Coronary artery (tissue), 2 donors: ENCODE results near the gene TGM5.
A peak's percentile ranks its signal among the peaks of the same experiment; 100 is the strongest.

Experiments
- DNase-seq: peaks from one replicate; pipeline ENCODE4 v3.0.0-alpha.2; 2017; ENCODE audit warnings: low spot score
- H3K27ac ChIP-seq, 2 donors: fragments of 200-600 bp; sonication (generic); one replicate each; pipeline ENCODE4 v1.5.1; 2016 to 2019
- H3K4me3 ChIP-seq: fragments of 200-600 bp; sonication (generic); 2 replicates; pipeline ENCODE4 v1.5.1; 2016; ENCODE audit warnings: mild to moderate bottlenecking, moderate library complexity
- TF ChIP-seq, protein P1 (sequence below): fragments of 200-600 bp; sonication (generic); IDR thresholded peaks from one replicate; pipeline ENCODE4 v1.5.1; 2019; ENCODE audit warnings: antibody characterized with exemption

The TGM5 gene

DNA sequence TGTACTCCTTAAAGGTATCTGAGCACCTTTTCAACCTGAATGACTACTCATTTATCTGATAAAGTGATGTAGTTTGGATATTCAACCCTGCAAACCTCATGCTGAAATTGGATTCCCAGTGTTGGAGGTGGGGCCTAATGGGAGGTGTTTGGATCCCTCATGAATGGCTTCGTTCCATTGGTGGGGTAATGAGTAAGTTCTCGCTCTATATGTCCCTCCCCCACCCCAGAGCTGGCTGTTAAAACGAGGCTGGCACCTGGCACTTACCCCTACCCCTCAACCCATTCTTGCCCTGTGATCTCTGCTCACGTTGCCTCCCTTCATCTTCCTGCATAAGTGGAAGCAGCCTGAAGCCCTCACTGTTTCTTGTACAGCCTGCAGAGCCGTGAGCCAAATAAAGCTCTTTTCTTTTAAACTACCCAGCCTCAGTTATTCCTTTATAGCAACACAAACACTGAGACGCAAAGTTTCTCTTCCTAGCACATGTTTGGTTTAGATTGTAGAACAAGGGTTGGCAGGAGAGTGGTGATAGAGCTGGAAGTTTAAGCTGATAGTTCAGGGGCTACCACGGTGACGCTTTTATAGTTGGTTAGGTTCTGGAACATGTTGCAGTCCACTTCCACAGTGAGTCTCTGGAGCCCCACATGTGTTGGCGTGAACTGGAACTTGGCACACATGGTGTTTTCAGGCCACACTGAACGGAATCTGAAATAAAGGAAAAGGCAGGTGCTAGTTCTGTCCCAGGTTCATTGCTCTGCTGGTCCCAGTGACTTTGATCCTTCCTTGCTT, 69.8 kb downstream of the TGM5 start:
- H3K27ac ChIP-seq: no peak overlapping the region
- TF ChIP-seq, protein P1, sequence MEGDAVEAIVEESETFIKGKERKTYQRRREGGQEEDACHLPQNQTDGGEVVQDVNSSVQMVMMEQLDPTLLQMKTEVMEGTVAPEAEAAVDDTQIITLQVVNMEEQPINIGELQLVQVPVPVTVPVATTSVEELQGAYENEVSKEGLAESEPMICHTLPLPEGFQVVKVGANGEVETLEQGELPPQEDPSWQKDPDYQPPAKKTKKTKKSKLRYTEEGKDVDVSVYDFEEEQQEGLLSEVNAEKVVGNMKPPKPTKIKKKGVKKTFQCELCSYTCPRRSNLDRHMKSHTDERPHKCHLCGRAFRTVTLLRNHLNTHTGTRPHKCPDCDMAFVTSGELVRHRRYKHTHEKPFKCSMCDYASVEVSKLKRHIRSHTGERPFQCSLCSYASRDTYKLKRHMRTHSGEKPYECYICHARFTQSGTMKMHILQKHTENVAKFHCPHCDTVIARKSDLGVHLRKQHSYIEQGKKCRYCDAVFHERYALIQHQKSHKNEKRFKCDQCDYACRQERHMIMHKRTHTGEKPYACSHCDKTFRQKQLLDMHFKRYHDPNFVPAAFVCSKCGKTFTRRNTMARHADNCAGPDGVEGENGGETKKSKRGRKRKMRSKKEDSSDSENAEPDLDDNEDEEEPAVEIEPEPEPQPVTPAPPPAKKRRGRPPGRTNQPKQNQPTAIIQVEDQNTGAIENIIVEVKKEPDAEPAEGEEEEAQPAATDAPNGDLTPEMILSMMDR: no peak
- no peak overlapping the region for H3K4me3 ChIP-seq
- DNase-seq: no peak

DNA sequence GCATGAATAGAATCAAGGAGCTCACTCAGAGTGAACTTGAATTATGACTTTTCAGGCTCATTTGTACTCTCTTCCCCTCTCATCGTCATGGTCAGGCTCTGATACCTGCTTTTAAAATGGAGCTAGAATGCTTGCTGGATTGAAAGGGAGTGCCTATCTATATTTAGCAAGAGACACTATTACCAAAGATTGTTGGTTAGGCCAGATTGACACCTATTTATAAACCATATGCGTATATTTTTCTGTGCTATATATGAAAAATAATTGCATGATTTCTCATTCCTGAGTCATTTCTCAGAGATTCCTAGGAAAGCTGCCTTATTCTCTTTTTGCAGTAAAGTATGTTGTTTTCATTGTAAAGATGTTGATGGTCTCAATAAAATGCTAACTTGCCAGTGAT, 71.9 kb downstream of the TGM5 start:
- TF ChIP-seq, protein P1: no peak
- DNase-seq: no peak
- Histone ChIP-seq H3K27ac (no peak overlapping the region), H3K4me3 (no peak overlapping the region)

DNA sequence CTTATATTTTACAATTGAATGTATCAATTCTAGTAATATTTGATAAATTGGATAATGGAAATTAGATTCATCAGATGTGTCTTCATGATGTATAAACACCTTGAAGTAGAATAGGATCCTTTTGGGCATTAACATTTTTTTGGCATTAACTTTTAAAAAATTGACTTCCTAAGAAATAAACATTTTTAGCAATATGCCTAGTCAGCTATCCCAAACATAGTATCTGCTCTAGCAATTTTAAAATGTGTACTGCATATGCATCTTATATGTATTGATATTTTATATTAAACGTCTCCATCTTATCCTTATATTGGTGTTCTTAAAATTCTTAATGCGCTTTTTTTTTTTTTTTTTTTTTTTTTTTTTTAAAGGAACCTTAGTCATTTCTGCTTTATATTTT, 73.0 kb downstream of the TGM5 start:
- no peak for DNase-seq
- H3K27ac ChIP-seq: no peak overlapping the region
- TF ChIP-seq, protein P1: no peak
- H3K4me3 ChIP-seq: no peak overlapping the region

DNA sequence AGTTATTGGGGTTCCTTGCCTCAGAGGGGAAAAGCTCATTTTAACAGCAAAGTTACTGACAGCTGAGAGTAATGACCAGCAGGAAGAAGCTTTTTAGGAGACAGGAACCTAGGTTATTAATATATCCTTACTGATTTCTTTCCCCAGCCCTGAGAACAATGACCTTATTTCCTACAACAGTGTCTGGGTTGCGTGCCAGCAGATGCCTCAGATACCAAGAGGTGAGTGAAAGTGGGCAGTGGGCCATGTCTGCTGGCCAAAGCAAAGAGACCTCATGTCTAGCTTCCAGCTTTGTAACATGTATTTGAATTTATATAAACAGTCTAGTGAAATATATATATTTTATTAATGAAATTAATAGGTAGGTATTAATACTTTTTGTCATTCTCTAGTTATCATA, 76.5 kb downstream of the TGM5 start:
- DNase-seq: no peak
- Histone ChIP-seq H3K4me3 (no peak overlapping the region), H3K27ac (no peak overlapping the region)
- TF ChIP-seq, protein P1: no peak

DNA sequence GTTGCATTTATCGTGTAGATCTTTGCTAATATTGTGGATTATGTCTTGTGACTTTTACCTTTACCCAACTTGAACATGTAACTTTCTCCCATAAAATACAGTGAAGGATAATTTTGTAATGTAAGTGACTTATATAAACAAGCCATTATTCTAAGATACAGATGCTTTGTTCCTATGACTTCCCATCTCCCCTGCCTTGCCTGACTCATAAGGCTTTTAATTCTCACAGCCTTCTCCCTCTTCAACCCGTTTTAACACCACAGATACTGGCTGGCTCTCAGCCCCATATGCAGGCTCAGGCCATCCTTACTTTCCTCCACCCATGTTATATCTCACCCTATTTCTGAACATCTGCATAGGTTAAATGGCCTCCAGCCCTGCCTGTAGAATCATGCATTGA, 77.4 kb downstream of the TGM5 start:
- no peak overlapping the region for H3K4me3 ChIP-seq
- TF ChIP-seq, protein P1: no peak
- no peak for DNase-seq
- H3K27ac ChIP-seq: no peak overlapping the region

DNA sequence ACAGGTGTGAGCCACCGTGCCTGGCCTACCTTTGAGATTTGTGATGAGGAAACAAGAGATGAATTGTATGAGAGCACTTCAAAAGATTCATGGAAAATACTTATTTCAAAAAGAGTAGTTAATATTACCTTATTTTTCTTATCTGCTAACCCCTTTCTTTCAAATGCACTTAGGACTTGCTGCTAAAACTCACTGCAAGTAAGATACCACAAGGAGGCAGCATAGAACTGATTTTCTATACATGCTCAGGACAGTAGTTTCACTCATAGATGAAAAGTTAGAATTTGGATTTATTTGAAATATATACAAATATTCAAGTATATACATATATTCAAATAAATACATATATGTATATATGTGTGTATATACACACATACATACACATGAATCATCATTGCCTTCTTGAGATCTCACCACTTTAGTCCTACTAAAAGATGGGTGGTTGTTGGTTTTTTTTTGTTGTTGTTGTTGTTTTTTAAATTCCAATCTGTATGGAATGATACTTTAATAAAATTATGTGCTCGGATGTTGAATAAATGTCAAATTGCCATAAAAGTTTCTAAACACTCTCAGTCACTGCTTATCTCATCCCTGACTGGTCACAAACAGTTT, 79.1 kb downstream of the TGM5 start:
- DNase-seq: no peak
- Histone ChIP-seq H3K27ac (no peak overlapping the region), H3K4me3 (no peak overlapping the region)
- TF ChIP-seq, protein P1: no peak

DNA sequence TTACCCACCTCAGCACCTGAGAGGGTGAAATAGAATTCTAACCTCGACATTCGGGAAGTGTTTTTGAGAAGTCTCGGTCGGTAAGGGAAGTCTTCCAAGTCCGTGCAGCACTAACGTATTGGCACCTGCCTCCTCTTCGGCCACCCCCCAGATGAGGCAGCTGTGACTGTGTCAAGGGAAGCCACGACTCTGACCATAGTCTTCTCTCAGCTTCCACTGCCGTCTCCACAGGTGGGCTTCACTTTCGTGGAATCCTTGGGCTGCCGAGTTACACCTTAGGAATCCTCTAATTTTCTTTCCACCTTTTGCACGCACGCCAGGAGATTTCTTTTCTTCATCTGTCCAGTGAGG, 80.8 kb downstream of the TGM5 start:
- Histone ChIP-seq H3K27ac (peak overlapping the region; percentile 82 to 98), H3K4me3 (peak overlapping the region; percentile 96)
- DNase-seq: no peak
- TF ChIP-seq, protein P1: peak; percentile 5
